ENCODE measurements around the gene SMARCA1. TPM values are rescaled to one million over a fixed set of nuclear protein-coding genes. Genes with fewer than 3 reads are reported as not detected.
A peak's percentile ranks its signal among the peaks of the same experiment; 100 is the strongest.

SMARCA1 gene
- total and polyA plus RNA-seq, 2 donors from 2014 or later, result 20.0 to 34.7 TPM

GRCh38 chrX:129480889-129481288 lies 42.4 kb downstream of the SMARCA1 start:
- no peak overlapping the region for H3K9ac ChIP-seq (ENCODE audit: low read length in 3 of 3)
- no peaks in the 10 kb centered on the region for H3K9me3 ChIP-seq (ENCODE audit: control insufficient read depth in 2 of 3, insufficient read depth in 1 of 3, low read length in 3 of 3)
- no peak for TF ChIP-seq CTCF (IDR thresholded peaks at IDR 0.05; ENCODE audit: borderline replicate concordance, extremely low read depth, insufficient read depth)
- peaks cover 0 to 4% (median 3%) of the 10 kb centered on the region in 3 donors for H3K36me3 ChIP-seq (ENCODE audit: control insufficient read depth in 2 of 3, insufficient read depth in 3 of 3, low read length in 3 of 3)
- no peaks in the 10 kb centered on the region for H3K4me1 ChIP-seq (ENCODE audit: control insufficient read depth in 2 of 3, insufficient read depth in 2 of 3, low read depth in 1 of 3, low read length in 3 of 3)
- intact Hi-C loops (cut with DNase I), result no loop called here
- no peak overlapping the region for H3K27ac ChIP-seq (ENCODE audit: low read depth in 2 of 2, low read length in 2 of 2)
- H3K4me3 ChIP-seq (ENCODE audit: low read length in 3 of 3), result no peak overlapping the region
- no peaks in the 10 kb centered on the region for H3K27me3 ChIP-seq (ENCODE audit: control insufficient read depth, insufficient read depth, low read length)
- FAIRE-seq (no peak), DNase-seq (no peak)

GRCh38 chrX:129478516-129478915 lies 44.8 kb downstream of the SMARCA1 start:
- Histone ChIP-seq H3K9ac (ENCODE audit: low read length in 3 of 3) (no peak overlapping the region), H3K9me3 (ENCODE audit: control insufficient read depth in 2 of 3, insufficient read depth in 1 of 3, low read length in 3 of 3) (no peaks in the 10 kb centered on the region), H3K27ac (ENCODE audit: low read depth in 2 of 2, low read length in 2 of 2) (no peak overlapping the region), H3K36me3 (ENCODE audit: control insufficient read depth in 2 of 3, insufficient read depth in 3 of 3, low read length in 3 of 3) (peaks cover 0 to 3% (median 0%) of the 10 kb centered on the region in 3 donors), H3K4me1 (ENCODE audit: control insufficient read depth in 2 of 3, insufficient read depth in 2 of 3, low read depth in 1 of 3, low read length in 3 of 3) (no peaks in the 10 kb centered on the region), H3K4me3 (ENCODE audit: low read length in 3 of 3) (no peak overlapping the region), H3K27me3 (ENCODE audit: control insufficient read depth, insufficient read depth, low read length) (no peaks in the 10 kb centered on the region)
- DNase-seq (no peak), FAIRE-seq (no peak)
- intact Hi-C loops (cut with DNase I), result no loop called here
- no peak for TF ChIP-seq CTCF (IDR thresholded peaks at IDR 0.05; ENCODE audit: borderline replicate concordance, extremely low read depth, insufficient read depth)

- FAIRE-seq (no peak), DNase-seq (peak in 2 of 5 donors; percentile 22 to 33)
- H3K27me3 ChIP-seq (ENCODE audit: control insufficient read depth, insufficient read depth, low read length), result no peaks in the 10 kb centered on the region
- no peak overlapping the region for H3K9ac ChIP-seq (ENCODE audit: low read length in 3 of 3)
- no peak overlapping the region for H3K27ac ChIP-seq (ENCODE audit: low read depth in 2 of 2, low read length in 2 of 2)
- no peaks in the 10 kb centered on the region for H3K9me3 ChIP-seq (ENCODE audit: control insufficient read depth in 2 of 3, insufficient read depth in 1 of 3, low read length in 3 of 3)
- no peaks in the 10 kb centered on the region for H3K4me1 ChIP-seq (ENCODE audit: control insufficient read depth in 2 of 3, insufficient read depth in 2 of 3, low read depth in 1 of 3, low read length in 3 of 3)
- H3K36me3 ChIP-seq (ENCODE audit: control insufficient read depth in 2 of 3, insufficient read depth in 3 of 3, low read length in 3 of 3), result peaks cover 0 to 3% (median 0%) of the 10 kb centered on the region in 3 donors
- TF ChIP-seq CTCF (IDR thresholded peaks at IDR 0.05; ENCODE audit: borderline replicate concordance, extremely low read depth, insufficient read depth), result no peak
- intact Hi-C loops (cut with DNase I), result no loop called here
- no peak overlapping the region for H3K4me3 ChIP-seq (ENCODE audit: low read length in 3 of 3)
Observed at GRCh38 chrX:129472116-129472515, 51.2 kb downstream of the SMARCA1 start.

GRCh38 chrX:129462707-129463106 lies 60.6 kb downstream of the SMARCA1 start:
- H3K4me3 ChIP-seq (ENCODE audit: low read length in 3 of 3), result no peak overlapping the region
- H3K36me3 ChIP-seq (ENCODE audit: control insufficient read depth in 2 of 3, insufficient read depth in 3 of 3, low read length in 3 of 3), result peaks cover 0 to 4% (median 0%) of the 10 kb centered on the region in 3 donors
- H3K27ac ChIP-seq (ENCODE audit: low read depth in 2 of 2, low read length in 2 of 2), result no peak overlapping the region
- intact Hi-C loops (cut with DNase I), result no loop called here
- no peak for TF ChIP-seq CTCF (IDR thresholded peaks at IDR 0.05; ENCODE audit: borderline replicate concordance, extremely low read depth, insufficient read depth)
- H3K9ac ChIP-seq (ENCODE audit: low read length in 3 of 3), result no peak overlapping the region
- DNase-seq (no peak), FAIRE-seq (no peak)
- H3K9me3 ChIP-seq (ENCODE audit: control insufficient read depth in 2 of 3, insufficient read depth in 1 of 3, low read length in 3 of 3), result no peaks in the 10 kb centered on the region
- no peaks in the 10 kb centered on the region for H3K27me3 ChIP-seq (ENCODE audit: control insufficient read depth, insufficient read depth, low read length)
- H3K4me1 ChIP-seq (ENCODE audit: control insufficient read depth in 2 of 3, insufficient read depth in 2 of 3, low read depth in 1 of 3, low read length in 3 of 3), result no peaks in the 10 kb centered on the region
